HepG2 (cell line): ENCODE data around the gene ZNF444. TPM values are rescaled to one million over a fixed set of nuclear protein-coding genes. Genes with fewer than 3 reads are reported as not detected.

Experiments used
- ATF5 ChIP-seq: sonication (generic); formaldehyde crosslinking; IDR thresholded peaks from 2 replicates; pipeline ENCODE4 v1.4.0; 2020; ENCODE audit warnings: mild to moderate bottlenecking, low read depth, missing genetic modification reagents
- BCL3 ChIP-seq: sonication (generic); formaldehyde crosslinking; IDR thresholded peaks from 2 replicates; pipeline ENCODE4 v1.5.1; 2020; ENCODE audit warnings: mild to moderate bottlenecking, missing genetic modification reagents, moderate library complexity
- CTCF ChIP-seq: sonication (generic); formaldehyde crosslinking; IDR thresholded peaks from 2 replicates; pipeline ENCODE4 v1.5.0; 2020; ENCODE audit warnings: mild to moderate bottlenecking, missing genetic modification reagents, moderate library complexity
- ESRRA ChIP-seq: sonication (generic); formaldehyde crosslinking; IDR thresholded peaks from 2 replicates; pipeline ENCODE4 v1.5.1; 2020; ENCODE audit warnings: mild to moderate bottlenecking, low read depth, missing genetic modification reagents
- FLYWCH1 ChIP-seq: sonication (generic); formaldehyde crosslinking; IDR thresholded peaks from 2 replicates; pipeline ENCODE4 v1.8.1; 2023; ENCODE audit warnings: mild to moderate bottlenecking, missing genetic modification reagents
- FOXO1 ChIP-seq: sonication (generic); formaldehyde crosslinking; IDR thresholded peaks from 2 replicates; pipeline ENCODE4 v1.4.0; 2020; ENCODE audit warnings: missing genetic modification reagents
- HNF1A ChIP-seq, 2 experiments: sonication (generic) in 1 of 2; formaldehyde crosslinking in 1 of 2; IDR thresholded peaks; 2 replicates each; pipeline versions ENCODE4 v1.4.0 to v1.6.1; 2016 to 2020; ENCODE audit warnings: borderline replicate concordance in 1 of 2, low read depth in 1 of 2, mild to moderate bottlenecking in 1 of 2, missing genetic modification reagents in 1 of 2
- HNRNPH1 ChIP-seq: fragments of 200-400 bp; formaldehyde crosslinking; optimal IDR thresholded peaks from 2 replicates; pipeline ENCODE3; 2017; ENCODE audit warnings: mild to moderate bottlenecking, low read depth, low read length
- MIER3 ChIP-seq: IDR thresholded peaks from 2 replicates; pipeline ENCODE4 v1.6.1; 2016; ENCODE audit warnings: missing compliant biosample characterization, borderline replicate concordance
- NCOA1 ChIP-seq: sonication (generic); formaldehyde crosslinking; IDR thresholded peaks from 2 replicates; pipeline ENCODE4 v1.9.0; 2021; ENCODE audit warnings: missing genetic modification reagents
- RFX1 ChIP-seq: fragments of 450-650 bp; IDR thresholded peaks from 2 replicates; pipeline ENCODE4 v1.6.1; 2017
- RXRB ChIP-seq: IDR thresholded peaks from 2 replicates; pipeline ENCODE4 v1.6.1; 2016; ENCODE audit warnings: borderline replicate concordance, missing genetic modification reagents, missing compliant biosample characterization
- SUZ12 ChIP-seq: fragments of 150-350 bp; IDR thresholded peaks from 2 replicates; pipeline ENCODE4 v1.6.1; 2014; ENCODE audit warnings: low read depth, low read length
- TEAD3 ChIP-seq: optimal IDR thresholded peaks from 2 replicates; pipeline ENCODE3; 2016; ENCODE audit warnings: borderline replicate concordance
- TFAP4 ChIP-seq: sonication (generic); IDR thresholded peaks from 2 replicates; pipeline ENCODE4 v1.6.1; 2016; ENCODE audit warnings: low read depth, borderline replicate concordance
- ZBTB2 ChIP-seq: sonication (generic); formaldehyde crosslinking; IDR thresholded peaks from 2 replicates; pipeline ENCODE4 v1.8.0; 2022; ENCODE audit warnings: low read depth, missing genetic modification reagents
- ZNF451 ChIP-seq: sonication (generic); formaldehyde crosslinking; IDR thresholded peaks from 2 replicates; pipeline ENCODE4 v1.5.0; 2020; ENCODE audit warnings: mild to moderate bottlenecking, missing genetic modification reagents
- ZNF569 ChIP-seq: sonication (generic); formaldehyde crosslinking; IDR thresholded peaks from 2 replicates; pipeline ENCODE4 v1.5.0; 2020; ENCODE audit warnings: mild to moderate bottlenecking, missing genetic modification reagents, moderate library complexity, borderline replicate concordance
- polyA plus RNA-seq, 8 experiments: library from polyadenylated mRNA; depleted of rRNA in 3 of 8; stranded (reverse) in 7 of 8; unstranded in 1 of 8; fragments of >200 nt; fragmentation: Illumina TruSeq in 4 of 8; extraction: Trizol in 4 of 8; gene quantifications; 2 replicates each; pipeline versions ENCODE4 v1.2.1 to v1.2.3, GENCODE V29; 2011 to 2016; ENCODE audit warnings: low read depth in 4 of 8, missing spikeins in 1 of 8, mixed read lengths in 1 of 8; ENCODE audit not compliant: insufficient read depth in 1 of 8
- total RNA-seq, 5 experiments: library from RNA; depleted of rRNA; stranded (reverse); fragments of >200 nt; fragmentation: Illumina TruSeq; extraction: Trizol; gene quantifications; 2 replicates each; pipeline ENCODE4 v1.2.3, GENCODE V29; 2016; ENCODE audit warnings: low read depth in 1 of 5

Gene ZNF444
- total and polyA plus RNA-seq, 2 of the 13 experiments (the other 11 are each of a cell fraction or from before 2014, with no cell fraction given): 27.4 to 30.3 TPM

- TF ChIP-seq TFAP4: no peak
- TF ChIP-seq HNF1A (IDR thresholded peaks at IDR 0.05; ENCODE audit: low read depth): no peak
- no peak for TF ChIP-seq HNF1A (CRISPR knock-in tag; IDR thresholded peaks at IDR 0.05; ENCODE audit: borderline replicate concordance)
- peak; percentile 88; the same call in 1 of the 2 replicates for TF ChIP-seq MIER3 (CRISPR knock-in tag)
- TF ChIP-seq ESRRA: no peak
- TF ChIP-seq ZNF569 (CRISPR knock-in tag): no peak
- TF ChIP-seq BCL3: no peak
- TF ChIP-seq FOXO1 (CRISPR knock-in tag): peak; percentile 58; the same call in 1 of the 2 replicates
- no peak for TF ChIP-seq SUZ12
- no peak for TF ChIP-seq HNRNPH1
- peak; percentile 82 for TF ChIP-seq TEAD3 (CRISPR knock-in tag)
- TF ChIP-seq RXRB (CRISPR knock-in tag): peak; percentile 67
- TF ChIP-seq ZBTB2 (CRISPR knock-in tag): no peak
- TF ChIP-seq ZNF451: peak; percentile 42; the same call in 1 of the 2 replicates
- TF ChIP-seq RFX1: no peak
- 0 out of 2 replicates have a peak, but pooled peaks have one; percentile 3 for TF ChIP-seq CTCF (CRISPR knock-in tag)
- TF ChIP-seq FLYWCH1 (CRISPR knock-in tag): no peak
- no peak for TF ChIP-seq NCOA1 (CRISPR knock-in tag)
- TF ChIP-seq ATF5: no peak
These were observed 29.2 kb downstream of the ZNF444 start (continued) for GRCh38 chr19:56170261-56170660.
